H1 (cell line): ENCODE measurements around the gene VSIR. TPM values are rescaled to one million over a fixed set of nuclear protein-coding genes. Genes with fewer than 3 reads are reported as not detected.

Experiments
- CTCF ChIA-PET: fragments of 300-600 bp; sonication (Branson Sonifier 250); formaldehyde crosslinking; loops from one replicate; lab custom pipeline; 2021; ENCODE audit not compliant: partially characterized antibody; lab: Charles Lee
- POLR2A ChIA-PET: fragments of 300-600 bp; sonication (Branson Sonifier 250); formaldehyde crosslinking; loops from one replicate; lab custom pipeline; 2021; ENCODE audit warnings: inconsistent platforms; ENCODE audit not compliant: partially characterized antibody; lab: Charles Lee
- DNase-seq, 2 experiments: peaks; one replicate each; pipeline versions ENCODE4 v3.0.0 to v3.0.0-alpha.2; 2010 to 2022; ENCODE audit warnings: low spot score in 2 of 2, low read depth in 1 of 2, mixed read lengths in 1 of 2
- FAIRE-seq: peaks from 2 replicates; lab custom pipeline; 2011; peaks lifted over from hg19 to GRCh38; lab: Jason Lieb, UNC
- H2AFZ ChIP-seq: 2 replicates; pipeline ENCODE4 v1.8.1; 2012; ENCODE audit warnings: low read length, inconsistent platforms
- H2AK5ac ChIP-seq: 2 replicates; pipeline ENCODE4 v1.6.1; 2013; ENCODE audit warnings: low read depth, low read length
- H2BK120ac ChIP-seq: replicated peaks from 2 replicates; pipeline ENCODE3; 2013; ENCODE audit warnings: low read depth, low read length, inconsistent platforms
- H2BK12ac ChIP-seq: 2 replicates; pipeline ENCODE4 v1.6.1; 2013; ENCODE audit warnings: low read depth, low read length
- H2BK15ac ChIP-seq: 2 replicates; pipeline ENCODE4 v1.6.1; 2013; ENCODE audit warnings: low read length
- H2BK20ac ChIP-seq: 2 replicates; pipeline ENCODE4 v1.6.1; 2013; ENCODE audit warnings: low read length
- H2BK5ac ChIP-seq: 2 replicates; pipeline ENCODE4 v1.6.1; 2013; ENCODE audit warnings: low read depth, low read length
- H3K14ac ChIP-seq: 2 replicates; pipeline ENCODE4 v1.6.1; 2013; ENCODE audit warnings: inconsistent platforms; ENCODE audit not compliant: insufficient read length
- H3K18ac ChIP-seq: 2 replicates; pipeline ENCODE4 v1.6.1; 2013; ENCODE audit warnings: low read length; ENCODE audit errors: extremely low read depth
- H3K23ac ChIP-seq: 2 replicates; pipeline ENCODE4 v1.6.1; 2013; ENCODE audit warnings: inconsistent platforms; ENCODE audit not compliant: insufficient read length
- H3K23me2 ChIP-seq: 2 replicates; pipeline ENCODE4 v1.6.1; 2013; ENCODE audit warnings: low read depth, low read length
- H3K27ac ChIP-seq: 2 replicates; pipeline ENCODE4 v1.6.1; 2011; ENCODE audit warnings: low read depth, low read length, inconsistent platforms
- H3K27me3 ChIP-seq, 4 experiments: replicated peaks in 1 of 4; 1 replicate in 1 of 4; 2 replicates in 3 of 4; pipeline versions ENCODE4 v1.6.1 to v1.8.1; 2011 to 2013; ENCODE audit warnings: low read length in 3 of 4, mild to moderate bottlenecking in 3 of 4, inconsistent platforms in 2 of 4, mixed read lengths in 2 of 4, moderate library complexity in 1 of 4; ENCODE audit not compliant: control insufficient read depth in 3 of 4, insufficient read depth in 3 of 4; ENCODE audit errors: extremely low read depth in 1 of 4
- H3K36me3 ChIP-seq, 4 experiments: 2 replicates each; pipeline versions ENCODE4 v1.6.1 to v1.8.1; 2011 to 2013; ENCODE audit warnings: mild to moderate bottlenecking in 4 of 4, low read length in 3 of 4, moderate library complexity in 2 of 4, control low read depth in 1 of 4, inconsistent platforms in 1 of 4; ENCODE audit not compliant: insufficient read depth in 4 of 4, control insufficient read depth in 2 of 4
- H3K4ac ChIP-seq: replicated peaks from 2 replicates; pipeline ENCODE3; 2013; ENCODE audit warnings: low read length, low read depth, mixed read lengths, inconsistent platforms; ENCODE audit not compliant: insufficient read length
- H3K4me1 ChIP-seq, 4 experiments: replicated peaks in 1 of 4; 1 replicate in 1 of 4; 2 replicates in 3 of 4; pipeline versions ENCODE4 v1.6.1 to v1.8.1; 2011 to 2013; ENCODE audit warnings: low read length in 3 of 4, inconsistent platforms in 2 of 4, mixed read lengths in 1 of 4; ENCODE audit not compliant: insufficient read depth in 4 of 4, control insufficient read depth in 3 of 4
- H3K4me2 ChIP-seq, 2 experiments: 2 replicates each; pipeline versions ENCODE4 v1.6.1 to v1.8.1; 2011 to 2013; ENCODE audit warnings: low read depth in 2 of 2, low read length in 2 of 2, control low read depth in 1 of 2, inconsistent platforms in 1 of 2, mild to moderate bottlenecking in 1 of 2; ENCODE audit not compliant: insufficient read depth in 1 of 2
- H3K4me3 ChIP-seq, 4 experiments: fragments of 200-600, 300-600 bp in 1 of 4; sonication (generic), shearing (Covaris generic), sonication (Bioruptor Twin) in 1 of 4; 2 replicates each; pipeline versions ENCODE4 v1.5.1 to v1.8.1; 2011 to 2016; ENCODE audit warnings: low read length in 4 of 4, low read depth in 3 of 4, control low read depth in 2 of 4, inconsistent platforms in 2 of 4, mild to moderate bottlenecking in 2 of 4, mixed read lengths in 1 of 4, moderate library complexity in 1 of 4; ENCODE audit not compliant: insufficient read depth in 2 of 4; ENCODE audit errors: extremely low read depth in 1 of 4
- H3K56ac ChIP-seq: replicated peaks from 2 replicates; pipeline ENCODE3; 2013; ENCODE audit warnings: low read depth, mild to moderate bottlenecking, mixed read lengths, low read length, inconsistent platforms; ENCODE audit not compliant: insufficient read length
- H3K79me1 ChIP-seq: 2 replicates; pipeline ENCODE4 v1.6.1; 2013; ENCODE audit warnings: low read depth, low read length, control low read depth
- H3K79me2 ChIP-seq, 2 experiments: 2 replicates each; pipeline versions ENCODE4 v1.6.1 to v1.8.1; 2012 to 2013; ENCODE audit warnings: low read length in 2 of 2, mild to moderate bottlenecking in 2 of 2, inconsistent platforms in 1 of 2; ENCODE audit not compliant: insufficient read depth in 2 of 2, control insufficient read depth in 1 of 2
- H3K9ac ChIP-seq, 4 experiments: replicated peaks in 1 of 4; 1 replicate in 1 of 4; 2 replicates in 3 of 4; pipeline versions ENCODE4 v1.6.1 to v1.8.1; 2011 to 2013; ENCODE audit warnings: low read depth in 3 of 4, low read length in 3 of 4, control low read depth in 2 of 4, mild to moderate bottlenecking in 2 of 4, moderate library complexity in 2 of 4, inconsistent platforms in 1 of 4; ENCODE audit errors: extremely low read depth in 1 of 4
- H3K9me3 ChIP-seq, 2 experiments: 2 replicates each; pipeline versions ENCODE4 v1.6.1 to v1.8.1; 2012 to 2013; ENCODE audit warnings: mild to moderate bottlenecking in 2 of 2, moderate library complexity in 2 of 2, control low read depth in 1 of 2, inconsistent platforms in 1 of 2, low read depth in 1 of 2, low read length in 1 of 2, mixed read lengths in 1 of 2; ENCODE audit not compliant: insufficient read depth in 2 of 2
- H4K20me1 ChIP-seq, 2 experiments: replicated peaks in 1 of 2; 2 replicates each; pipeline versions ENCODE3 to v1.8.1; 2011 to 2013; ENCODE audit warnings: inconsistent platforms in 2 of 2, low read length in 2 of 2, mild to moderate bottlenecking in 1 of 2; ENCODE audit not compliant: insufficient read depth in 2 of 2, control insufficient read depth in 1 of 2
- H4K5ac ChIP-seq: 2 replicates; pipeline ENCODE4 v1.6.1; 2013; ENCODE audit warnings: low read length, low read depth, mixed read lengths, inconsistent platforms; ENCODE audit not compliant: insufficient read length
- H4K8ac ChIP-seq: 2 replicates; pipeline ENCODE4 v1.8.0; 2013; ENCODE audit warnings: mild to moderate bottlenecking, moderate library complexity, low read length, inconsistent platforms; ENCODE audit not compliant: insufficient read depth; ENCODE audit errors: extremely low read depth
- H4K91ac ChIP-seq: replicated peaks from 2 replicates; pipeline ENCODE3; 2013; ENCODE audit warnings: low read length, mixed read lengths, inconsistent platforms; ENCODE audit not compliant: insufficient read length
- CBX8 ChIP-seq: fragments of 300-800, 300-1000 bp; sonication (generic); IDR thresholded peaks from 2 replicates; pipeline ENCODE4 v1.7.1; 2016; ENCODE audit warnings: low read depth, low read length, borderline replicate concordance
- CHD1 ChIP-seq: IDR thresholded peaks from 2 replicates; pipeline ENCODE4 v1.6.1; 2012; ENCODE audit warnings: low read depth, low read length, improper control_type of control experiment
- GTF2F1 ChIP-seq: IDR thresholded peaks from 2 replicates; pipeline ENCODE4 v1.6.1; 2012; ENCODE audit warnings: low read depth, low read length, improper control_type of control experiment, borderline replicate concordance
- PHF8 ChIP-seq: fragments of 200-600 bp; sonication (generic); conservative IDR thresholded peaks from 2 replicates; pipeline ENCODE4 v1.7.1; 2012; ENCODE audit warnings: low read depth, mild to moderate bottlenecking, inconsistent platforms, low read length, moderate library complexity
- RXRA ChIP-seq: IDR thresholded peaks from 2 replicates; pipeline ENCODE4 v1.6.1; 2011; ENCODE audit warnings: low read depth, mild to moderate bottlenecking, low read length, moderate library complexity; ENCODE audit not compliant: insufficient read depth
- SIN3A ChIP-seq, 2 experiments: IDR thresholded peaks in 1 of 2; conservative IDR thresholded peaks in 1 of 2; 2 replicates each; pipeline ENCODE4 v1.6.1; 2011 to 2012; ENCODE audit warnings: low read length in 2 of 2, improper control_type of control experiment in 1 of 2, low read depth in 1 of 2, mild to moderate bottlenecking in 1 of 2
- TAF7 ChIP-seq: optimal IDR thresholded peaks from 2 replicates; pipeline ENCODE3; 2011; ENCODE audit warnings: low read depth, mild to moderate bottlenecking, inconsistent platforms, low read length, moderate library complexity, borderline replicate concordance
- TEAD4 ChIP-seq: IDR thresholded peaks from 2 replicates; pipeline ENCODE4 v1.6.1; 2012; ENCODE audit warnings: low read depth, low read length, inconsistent platforms, mixed read lengths
- ZNF274 ChIP-seq: IDR thresholded peaks from 2 replicates; pipeline ENCODE4 v1.7.0; 2012; ENCODE audit warnings: low read length, borderline replicate concordance; ENCODE audit errors: extremely low read depth
- WGBS, 2 experiments: shearing (Covaris generic) in 1 of 2; methylation state at CpG; one replicate each; pipeline versions ENCODE4 v1.1.6 to v1.1.7; 2013 to 2015; ENCODE audit warnings: low lambda C conversion rate in 2 of 2, mixed read lengths in 2 of 2, inconsistent platforms in 1 of 2, low coverage in 1 of 2, missing lambda C conversion rate in 1 of 2; ENCODE audit not compliant: insufficient replicate concordance in 2 of 2, insufficient coverage in 1 of 2, insufficient read length in 1 of 2; ENCODE audit errors: extremely low coverage in 1 of 2, missing lambda C conversion rate in 1 of 2; 5-methylcytosine and 5-hydroxymethylcytosine counted together
- polyA plus RNA-seq, 7 experiments: library from polyadenylated mRNA; depleted of rRNA in 3 of 7; stranded (reverse) in 5 of 7; unstranded in 2 of 7; fragments of >200 nt in 5 of 7; fragments of 200-250 nt in 2 of 7; gene quantifications; 1 replicate in 5 of 7; 2 replicates in 1 of 7; 4 replicates in 1 of 7; pipeline versions ENCODE4 v1.2.1 to v1.2.3, GENCODE V29; 2011 to 2013; ENCODE audit warnings: missing spikeins in 2 of 7, mixed read lengths in 2 of 7
- total RNA-seq: library from RNA; stranded (reverse); fragmentation: NEBNext Ultra II Directional; extraction: Animal tissue kit (Norgen Biotek cat#: 25700); gene quantifications from 2 replicates; pipeline ENCODE4 v1.2.1, GENCODE V29; 2021

VSIR gene
- total and polyA plus RNA-seq, 2 of the 8 experiments (the other 6 are each of a cell fraction or from before 2014, with no cell fraction given), result 0.33 TPM; not detected in 1

DNA sequence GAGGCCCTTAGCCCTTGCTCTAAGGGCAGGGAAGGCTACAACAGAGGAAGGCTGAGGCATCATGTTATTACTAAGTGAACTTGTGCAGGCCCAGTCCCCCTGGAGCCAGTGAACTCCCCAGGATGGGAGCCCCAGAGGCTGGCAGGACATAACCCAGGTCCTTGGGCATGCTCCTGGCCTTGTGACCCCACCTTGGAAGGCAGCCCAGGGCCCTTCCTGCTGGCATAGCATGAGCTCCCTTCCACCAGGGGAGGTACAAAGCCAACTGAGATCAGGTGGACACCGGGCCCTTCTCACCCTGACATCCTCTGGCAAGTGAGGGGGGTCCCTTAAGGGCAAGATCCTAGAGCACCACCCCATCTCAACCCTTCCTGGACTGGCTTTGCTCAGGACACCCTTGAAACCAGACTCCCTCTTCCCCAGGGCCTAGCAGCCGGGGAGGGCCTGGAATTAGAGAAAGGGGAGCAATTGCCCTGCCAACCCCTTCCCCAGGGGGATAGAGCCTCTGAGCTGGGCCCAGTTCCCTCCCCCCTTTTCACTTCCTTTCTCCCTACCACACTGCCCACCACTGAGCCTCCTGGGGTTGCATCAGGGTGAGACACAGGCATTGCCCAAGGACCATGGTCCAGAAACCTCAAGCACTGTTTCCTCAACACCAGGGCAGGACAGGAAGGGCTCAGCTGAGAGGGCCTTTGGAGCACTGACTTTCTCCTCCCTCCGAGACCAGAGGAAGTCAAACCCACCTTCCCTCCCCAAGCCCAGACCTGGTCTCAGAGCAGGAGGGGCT lies 1.8 kb upstream of the VSIR start:
- TF ChIP-seq CHD1 (no peak), ZNF274 (no peak), CBX8 (no peak), SIN3A (conservative IDR thresholded peaks at IDR 0.05 in 1 of 2, IDR thresholded peaks at IDR 0.05 in 1 of 2; ENCODE audit: low read depth in 1 of 2, low read length in 2 of 2) (no peak), PHF8 (no peak), TAF7 (no peak), TEAD4 (no peak), RXRA (no peak), GTF2F1 (no peak)
- Histone ChIP-seq H3K14ac (no peak overlapping the region), H3K56ac (no peak overlapping the region), H3K27ac (no peak overlapping the region), H3K4me1 (peaks cover 0 to 7% (median under 1%) of the 10 kb centered on the region in 4 experiments; a peak in 3 of 7 replicates), H3K79me2 (no peaks in the 10 kb centered on the region), H4K91ac (peak overlapping the region; percentile 27), H3K4me2 (no peak overlapping the region), H2BK15ac (no peak overlapping the region), H2BK20ac (no peak overlapping the region), H2AFZ (no peak overlapping the region), H2BK120ac (no peak overlapping the region), H3K18ac (no peak overlapping the region), H2AK5ac (no peak overlapping the region), H4K5ac (no peak overlapping the region), H3K27me3 (peaks cover 3 to 23% (median 16%) of the 10 kb centered on the region in 4 experiments; a peak in 6 of 7 replicates), H3K4ac (no peak overlapping the region), H3K79me1 (no peaks in the 10 kb centered on the region; the same call in 1 of the 2 replicates), H4K8ac (no peak overlapping the region; the same call in 1 of the 2 replicates), H3K23me2 (no peaks in the 10 kb centered on the region; the same call in 1 of the 2 replicates), H3K9ac (no peak overlapping the region), H2BK12ac (no peak overlapping the region), H3K36me3 (no peaks in the 10 kb centered on the region), H4K20me1 (peaks cover 0 to 2% of the 10 kb centered on the region in 2 experiments), H3K4me3 (no peak overlapping the region), H2BK5ac (no peak overlapping the region), H3K23ac (no peak overlapping the region), H3K9me3 (0 out of 4 replicates have a peak, but pooled peaks cover 0 to 6% of the 10 kb centered on the region in 2 experiments)
- 87% methylated on average over 3 of the region's 3 CpGs; no CpG with 5 or more reads in 1 of the 2 experiments for WGBS, 2 experiments
- DNase-seq (no peak), FAIRE-seq (no peak)
- CTCF ChIA-PET, result interaction anchor here (0.6 to 7.1 kb wide), 11 partner anchors 8 to 982 kb away, joined by 3 to 44 read pairs (median 9); no protein-coding TSS in a partner anchor
- POLR2A ChIA-PET, result no interaction called here
